CD4-positive, alpha-beta T cell treated with Interleukin-4 for 4 hours (primary cell): Measurements from ENCODE around the gene XPNPEP2.

Experiments
- DNase-seq: peaks from one replicate; pipeline ENCODE4 v3.0.0-alpha.2; 2020

The XPNPEP2 gene

DNA sequence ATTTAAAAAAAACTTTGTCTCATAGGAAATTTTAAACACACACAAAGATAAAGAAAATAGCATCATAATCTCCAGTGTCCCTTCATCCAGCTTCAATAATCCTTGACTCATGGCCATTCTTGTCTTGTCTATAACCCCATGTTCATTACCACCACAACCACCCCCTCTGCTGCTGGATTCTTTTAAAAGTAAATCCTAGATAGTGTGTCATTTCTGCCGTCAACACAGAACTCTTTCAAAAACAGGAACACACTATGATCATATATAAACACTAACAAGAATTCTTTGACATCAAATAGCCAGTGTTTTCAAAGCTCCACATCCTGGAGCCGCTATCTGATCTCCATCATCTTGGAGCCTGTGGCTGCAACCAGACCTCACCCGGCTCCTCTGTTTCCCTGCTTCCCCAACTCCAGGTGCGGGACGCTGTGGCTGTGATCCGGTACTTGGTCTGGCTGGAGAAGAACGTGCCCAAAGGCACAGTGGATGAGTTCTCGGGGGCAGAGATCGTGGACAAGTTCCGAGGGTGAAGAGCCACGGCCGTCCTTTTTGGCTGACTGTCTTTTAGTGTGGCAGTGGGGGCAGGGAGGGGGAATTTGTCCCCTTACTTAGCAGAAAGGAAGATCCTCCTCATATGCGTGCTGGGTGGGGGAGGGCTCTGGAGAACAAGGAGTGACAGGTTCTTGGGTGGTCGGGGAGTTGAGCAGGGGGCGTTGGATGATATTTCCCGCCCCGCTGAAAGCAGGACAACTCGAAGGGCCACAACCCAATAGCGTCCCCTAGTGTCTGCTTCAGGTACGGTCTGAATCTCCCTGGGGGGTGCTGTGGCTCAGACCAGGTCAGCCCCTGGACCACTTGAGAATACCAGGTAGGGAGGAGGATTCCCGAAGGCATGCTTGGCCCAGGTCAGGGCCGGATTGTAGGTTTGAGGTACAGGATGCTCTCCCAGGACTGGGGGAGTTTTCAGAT, 15.6 kb downstream of the XPNPEP2 start:
- DNase-seq: no peak

DNA sequence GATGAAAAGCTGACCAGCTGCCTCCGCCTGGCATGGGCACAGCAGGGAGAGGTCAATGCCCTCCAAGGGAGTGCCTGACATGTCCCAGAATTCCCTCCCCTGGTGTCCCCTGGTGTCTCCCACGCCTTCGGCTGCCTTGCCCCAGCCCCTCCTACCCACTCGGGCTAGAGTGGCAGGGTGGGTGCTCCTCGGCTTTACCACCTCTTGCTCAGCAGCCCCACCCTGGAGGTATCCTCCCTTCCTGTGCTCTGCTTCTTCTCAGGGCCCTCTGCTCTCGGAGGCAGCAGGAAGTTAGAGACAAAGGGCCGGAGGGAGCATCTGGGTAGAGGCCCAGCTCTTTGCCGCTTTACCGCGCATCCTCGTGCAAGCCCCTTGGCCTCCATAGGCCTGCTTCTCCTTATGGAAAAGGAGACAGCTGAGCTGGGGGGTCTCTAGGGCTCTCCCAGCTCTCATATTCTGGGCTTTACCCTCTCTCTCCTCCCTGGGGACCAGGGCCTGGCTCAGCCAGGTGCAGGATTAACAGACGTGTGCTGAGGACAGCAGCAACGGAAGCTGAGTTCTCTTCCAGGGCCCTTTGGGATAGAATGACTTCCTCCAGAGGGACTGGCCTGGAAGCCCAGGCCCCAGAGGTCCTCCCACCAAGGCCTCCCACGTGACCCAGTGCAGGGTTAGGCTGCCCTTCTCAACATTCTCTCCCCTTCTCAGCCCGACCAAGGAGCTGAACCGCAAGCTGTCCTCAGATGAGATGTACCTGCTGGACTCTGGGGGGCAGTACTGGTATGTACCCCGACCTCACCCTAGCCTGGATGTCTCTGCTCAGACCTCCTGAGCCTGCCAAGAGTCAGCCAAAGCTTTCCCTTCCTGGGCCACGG, 17.2 kb downstream of the XPNPEP2 start:
- peak; percentile 43 for DNase-seq

DNA sequence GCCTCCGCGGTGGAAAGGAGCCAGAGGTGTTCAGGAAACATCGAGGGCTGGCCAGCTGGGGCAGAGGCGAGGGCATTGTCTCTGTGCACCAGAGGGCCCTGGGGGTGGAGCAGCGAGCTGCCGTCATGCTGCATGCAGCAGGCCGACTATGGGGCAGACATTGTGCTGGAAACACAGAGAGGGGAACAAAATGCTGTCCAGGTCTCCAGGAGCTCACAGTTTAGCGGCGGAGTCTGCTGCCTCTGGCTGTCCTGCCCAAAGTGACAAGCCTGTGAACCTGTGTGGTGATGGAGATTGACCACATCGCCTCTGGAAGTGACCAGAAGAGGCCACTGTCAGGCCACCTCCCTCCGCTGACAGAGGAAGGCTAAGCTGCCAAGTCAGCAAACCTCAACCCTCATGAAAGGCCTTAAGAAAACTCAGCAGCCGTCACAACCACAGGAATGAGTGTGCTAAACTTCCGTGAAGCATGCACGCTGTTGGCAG, 20.8 kb downstream of the XPNPEP2 start:
- peak; percentile 69 for DNase-seq

DNA sequence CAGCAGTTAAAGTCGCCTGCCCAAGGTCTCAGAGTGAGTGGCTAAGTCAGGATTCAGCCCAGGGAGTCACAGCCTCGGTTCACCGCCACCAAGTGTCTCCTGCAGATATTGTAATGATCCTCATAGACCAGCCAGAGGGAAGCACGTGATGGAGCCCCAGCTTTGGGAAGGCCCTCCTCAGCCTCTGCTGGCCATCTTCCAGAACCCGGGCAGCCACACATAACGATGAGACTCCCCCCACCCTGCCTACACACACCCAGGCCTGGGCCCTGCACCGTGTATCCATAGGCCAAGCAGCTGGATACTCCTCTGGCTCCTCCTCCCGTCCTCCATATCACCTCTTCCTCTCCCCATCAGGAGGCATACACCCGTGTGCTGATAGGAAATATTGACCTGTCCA, 21.4 kb downstream of the XPNPEP2 start:
- DNase-seq: no peak

DNA sequence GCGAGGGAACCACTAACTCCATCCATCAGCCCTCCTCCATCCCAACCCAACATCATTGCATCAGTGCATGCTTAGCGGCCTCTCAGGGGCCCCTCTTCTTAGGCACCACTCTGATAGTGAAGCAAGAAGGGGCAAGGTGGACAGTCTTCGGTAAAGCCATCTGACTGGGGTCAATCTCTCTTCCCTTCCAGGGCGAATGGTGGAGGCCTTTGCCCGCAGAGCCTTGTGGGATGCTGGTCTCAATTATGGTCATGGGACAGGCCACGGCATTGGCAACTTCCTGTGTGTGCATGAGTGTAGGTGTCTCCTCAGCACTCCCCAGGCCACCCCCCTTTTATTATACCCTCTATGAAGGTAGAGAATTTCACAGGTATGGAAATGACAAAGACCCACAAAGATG, 22.2 kb downstream of the XPNPEP2 start:
- DNase-seq: no peak

DNA sequence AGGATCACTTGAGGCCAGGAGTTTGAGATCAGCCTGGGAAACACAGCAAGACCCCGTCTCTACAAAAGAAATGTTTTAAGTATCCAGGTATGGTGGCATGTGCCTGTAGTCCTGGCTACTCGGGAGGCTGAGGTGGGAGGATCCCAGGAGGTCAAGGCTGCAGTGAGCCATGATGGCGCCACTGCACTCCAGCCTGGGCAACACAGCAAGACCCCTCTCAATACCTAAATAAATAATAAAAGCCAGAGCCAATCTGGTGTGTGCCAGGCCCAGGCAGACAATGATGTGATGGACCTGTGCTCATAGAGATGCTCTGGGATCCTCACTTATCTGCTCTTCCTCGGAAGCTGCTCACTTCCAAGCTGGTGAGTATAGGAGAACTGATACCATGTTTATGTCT, 22.8 kb downstream of the XPNPEP2 start:
- no peak for DNase-seq

DNA sequence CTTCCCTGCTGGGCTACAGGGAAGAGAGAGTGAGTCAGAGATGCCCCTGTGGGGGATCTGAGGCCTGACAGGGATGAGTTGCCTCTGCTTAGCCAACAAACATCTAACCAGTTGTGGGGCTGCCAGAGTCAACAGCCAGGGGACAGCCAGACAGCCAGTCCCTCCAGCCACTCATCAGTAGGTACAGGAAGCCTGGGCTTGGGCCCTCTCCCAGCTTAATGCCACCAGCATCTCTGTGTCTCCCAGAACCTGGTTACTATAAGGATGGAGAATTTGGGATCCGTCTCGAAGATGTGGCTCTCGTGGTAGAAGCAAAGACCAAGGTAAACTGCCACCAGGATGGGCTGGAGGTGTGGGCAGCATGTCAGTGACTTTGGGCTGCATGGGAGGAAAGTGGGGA, 23.7 kb downstream of the XPNPEP2 start:
- DNase-seq: no peak

DNA sequence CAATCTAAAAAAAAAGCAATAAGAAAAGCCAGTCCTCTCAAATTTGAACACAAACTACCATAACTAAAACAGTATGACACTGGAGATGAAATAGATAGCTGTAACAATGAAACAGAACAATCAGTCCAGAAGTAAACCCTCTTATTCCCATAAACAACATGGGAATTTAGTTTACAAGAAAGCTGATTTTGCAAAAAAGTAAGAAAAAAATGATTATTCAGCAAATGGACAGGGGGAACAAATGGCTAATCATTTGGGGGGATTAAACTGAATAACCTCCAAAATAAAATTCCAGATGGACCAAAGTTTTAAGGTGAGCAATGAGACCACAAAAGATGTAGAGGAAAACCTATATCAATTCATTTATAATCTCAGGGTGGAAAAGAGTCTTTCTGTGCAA, 24.9 kb downstream of the XPNPEP2 start:
- DNase-seq: no peak

DNA sequence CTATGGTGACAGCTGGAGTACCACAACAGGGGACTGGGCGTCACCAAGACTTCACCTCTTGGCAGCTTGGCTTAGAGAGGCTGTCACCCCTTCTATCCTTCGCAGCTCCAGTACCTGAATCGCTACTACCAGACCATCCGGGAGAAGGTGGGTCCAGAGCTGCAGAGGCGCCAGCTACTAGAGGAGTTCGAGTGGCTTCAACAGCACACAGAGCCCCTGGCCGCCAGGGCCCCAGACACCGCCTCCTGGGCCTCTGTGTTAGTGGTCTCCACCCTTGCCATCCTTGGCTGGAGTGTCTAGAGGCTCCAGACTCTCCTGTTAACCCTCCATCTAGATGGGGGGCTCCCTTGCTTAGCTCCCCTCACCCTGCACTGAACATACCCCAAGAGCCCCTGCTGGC, 29.4 kb downstream of the XPNPEP2 start:
- no peak for DNase-seq

DNA sequence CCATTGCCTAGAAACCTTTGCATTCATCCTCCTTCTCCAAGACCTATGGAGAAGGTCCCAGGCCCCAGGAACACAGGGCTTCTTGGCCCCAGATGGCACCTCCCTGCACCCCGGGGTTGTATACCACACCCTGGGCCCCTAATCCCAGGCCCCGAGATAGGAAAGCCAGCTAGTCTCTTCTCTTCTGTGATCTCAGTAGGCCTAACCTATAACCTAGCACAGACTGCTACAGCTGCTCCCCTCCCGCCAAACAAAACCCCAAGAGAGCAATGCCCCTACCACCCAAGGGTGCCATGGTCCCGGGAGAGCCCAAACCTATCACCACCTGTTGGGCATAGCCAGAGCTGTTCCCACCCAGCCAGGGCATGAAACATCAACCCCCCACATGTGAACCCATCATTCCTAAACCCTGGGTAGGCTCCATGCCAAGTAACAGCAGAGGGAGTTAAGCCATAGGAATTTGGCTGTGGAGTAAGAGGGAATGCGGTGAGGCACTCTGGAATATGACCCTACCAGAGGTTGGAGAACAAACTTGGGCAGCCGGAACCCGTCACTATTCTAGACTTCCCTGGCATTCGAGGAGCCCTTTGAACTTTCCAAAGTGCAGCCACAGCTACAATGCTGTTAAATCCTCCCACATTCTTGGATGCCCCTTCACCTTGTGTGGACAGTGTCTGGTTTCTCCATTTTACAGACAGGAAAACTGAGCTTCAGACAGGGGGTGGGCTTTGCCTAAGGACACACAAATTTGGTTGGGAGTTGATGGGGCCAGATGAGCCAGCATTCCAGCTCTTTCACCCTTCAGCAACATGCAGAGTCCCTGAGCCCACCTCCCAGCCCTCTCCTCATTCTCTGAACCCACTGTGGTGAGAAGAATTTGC, 30.0 kb downstream of the XPNPEP2 start:
- DNase-seq: no peak

DNA sequence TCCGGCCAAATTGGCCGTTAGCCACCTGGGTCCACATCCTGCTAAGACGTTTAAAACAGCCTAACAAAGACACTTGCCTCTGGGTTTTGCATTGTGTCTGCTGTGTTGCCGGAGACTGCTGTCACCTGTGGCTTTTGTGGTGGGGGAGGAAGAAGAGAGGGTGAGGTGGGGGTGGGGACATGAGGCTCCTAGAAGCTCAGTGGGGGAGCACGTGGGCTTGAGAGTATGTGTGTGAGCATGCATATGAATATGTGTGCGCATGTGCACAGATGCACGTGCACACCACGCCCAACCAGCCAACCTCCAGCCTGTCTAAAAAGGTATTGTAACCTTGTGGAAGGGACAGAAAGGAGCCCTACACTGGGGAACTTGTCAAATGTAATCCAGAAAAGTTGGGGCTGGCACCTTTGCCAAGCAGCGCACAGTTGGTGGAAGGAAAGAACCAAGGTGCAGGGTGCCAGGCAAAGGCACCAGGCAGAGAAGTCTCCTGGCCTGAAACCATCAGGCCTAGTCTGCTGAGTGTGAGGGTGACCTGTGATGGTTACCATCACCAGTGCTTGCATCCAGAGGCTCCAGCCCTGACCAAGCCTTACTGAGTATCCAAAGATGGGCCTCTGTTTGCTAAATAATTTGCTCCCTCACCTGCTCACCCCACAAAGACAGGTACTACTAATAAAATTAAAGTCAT, 30.8 kb downstream of the XPNPEP2 start:
- DNase-seq: peak; percentile 89

DNA sequence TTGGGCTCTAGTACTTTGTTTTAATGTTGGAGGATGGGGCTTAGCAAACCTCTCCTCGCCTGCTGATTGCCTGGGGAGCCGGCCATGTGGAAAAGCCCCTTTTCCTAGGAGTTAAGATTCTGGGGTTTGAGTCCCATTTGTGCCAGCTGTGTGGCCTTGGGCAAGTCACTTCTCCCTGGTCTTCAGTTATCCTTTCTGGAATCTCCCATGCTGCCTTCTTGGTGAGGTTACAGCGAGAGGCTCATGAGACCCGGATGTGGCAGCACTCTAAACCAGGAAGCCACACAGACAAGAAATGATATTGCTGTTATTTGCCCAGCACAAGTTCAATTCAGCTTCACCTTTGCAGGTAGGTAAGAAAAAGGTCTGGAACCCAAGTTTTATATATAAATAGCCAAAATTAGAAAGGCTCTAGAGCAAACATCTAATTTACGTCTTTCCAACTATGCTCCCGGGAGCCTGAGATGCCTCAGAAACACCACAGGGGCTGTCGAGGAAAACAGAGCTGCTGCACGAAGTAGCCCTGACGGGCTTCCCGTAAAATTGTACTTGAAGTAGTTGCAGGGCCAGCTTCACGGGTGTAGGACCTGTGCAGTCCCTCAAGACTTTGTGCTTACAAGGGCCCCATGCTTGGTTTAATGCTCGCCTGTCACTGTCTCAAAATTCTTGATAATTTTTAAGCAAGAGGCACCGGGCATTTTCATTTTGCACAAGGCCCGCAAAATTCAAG, 32.7 kb downstream of the XPNPEP2 start:
- peak; percentile 46 for DNase-seq

DNA sequence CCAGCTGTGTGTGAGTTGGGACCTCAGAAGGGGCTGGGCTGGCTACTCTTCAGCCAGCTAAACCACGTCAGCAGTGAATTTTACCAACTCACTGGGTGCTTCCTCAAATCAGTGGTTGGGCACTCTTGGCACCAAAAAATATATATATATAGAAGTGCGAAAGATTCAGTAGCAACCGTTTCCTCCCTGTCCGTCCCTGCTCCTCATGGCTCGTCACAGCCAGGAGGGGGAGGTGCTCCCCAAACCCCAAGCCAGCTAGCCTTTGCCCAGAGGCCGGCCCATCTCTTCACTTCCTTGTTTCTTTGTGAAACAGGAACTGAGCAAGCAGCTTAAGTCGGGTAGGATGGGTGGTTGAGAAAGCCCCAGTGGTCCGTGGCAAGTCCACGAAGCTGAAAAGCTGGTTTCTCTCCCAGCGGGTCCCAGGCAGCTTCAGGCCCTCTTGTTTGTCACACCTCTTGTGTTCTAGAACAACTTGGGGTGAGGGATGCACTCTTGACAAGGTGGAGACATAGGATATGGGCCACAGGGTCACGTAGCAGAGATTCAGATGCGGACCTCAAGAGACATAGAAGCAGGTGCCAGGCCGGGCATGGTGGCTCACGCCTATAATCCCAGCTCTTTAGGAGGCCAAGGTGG, 34.1 kb downstream of the XPNPEP2 start:
- peak; percentile 42 for DNase-seq

DNA sequence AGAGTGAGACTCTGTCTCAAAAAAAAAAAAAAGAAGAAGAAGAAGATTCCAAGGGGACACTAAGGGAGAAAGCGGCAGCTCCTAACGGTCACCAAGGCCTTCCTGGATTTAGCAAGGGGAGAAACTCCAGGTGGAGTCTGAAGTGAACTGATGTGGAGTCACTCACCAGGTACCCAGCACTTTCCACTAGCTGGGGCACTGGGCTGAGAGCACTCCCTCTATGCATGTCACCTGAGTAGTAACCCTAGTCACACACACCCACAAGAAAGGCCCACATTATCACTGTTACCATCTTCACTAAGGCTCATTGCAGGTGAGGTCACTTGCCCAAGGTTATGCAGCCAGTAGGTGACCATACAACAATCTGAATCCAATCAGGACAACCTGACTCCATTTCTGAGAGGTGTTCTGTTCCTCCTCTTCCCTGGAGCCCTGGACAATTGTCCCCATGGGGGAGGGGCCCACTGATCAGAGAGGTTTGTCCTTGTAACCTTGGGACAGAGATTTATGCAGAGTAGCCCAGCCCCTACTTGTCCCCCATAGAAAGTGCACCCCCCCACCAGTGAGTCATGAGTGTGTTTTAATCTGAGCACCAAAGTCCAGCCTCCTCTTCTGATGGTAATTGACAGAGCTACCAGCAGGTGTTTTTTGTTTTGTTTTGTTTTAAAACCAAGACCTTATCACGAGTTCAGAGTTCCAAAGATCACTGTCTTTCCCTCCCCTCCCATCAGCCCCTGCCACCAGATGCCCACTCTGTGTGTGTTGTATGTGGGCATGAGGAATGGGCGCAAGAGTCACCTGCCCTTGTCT, 35.1 kb downstream of the XPNPEP2 start:
- DNase-seq: peak; percentile 49

DNA sequence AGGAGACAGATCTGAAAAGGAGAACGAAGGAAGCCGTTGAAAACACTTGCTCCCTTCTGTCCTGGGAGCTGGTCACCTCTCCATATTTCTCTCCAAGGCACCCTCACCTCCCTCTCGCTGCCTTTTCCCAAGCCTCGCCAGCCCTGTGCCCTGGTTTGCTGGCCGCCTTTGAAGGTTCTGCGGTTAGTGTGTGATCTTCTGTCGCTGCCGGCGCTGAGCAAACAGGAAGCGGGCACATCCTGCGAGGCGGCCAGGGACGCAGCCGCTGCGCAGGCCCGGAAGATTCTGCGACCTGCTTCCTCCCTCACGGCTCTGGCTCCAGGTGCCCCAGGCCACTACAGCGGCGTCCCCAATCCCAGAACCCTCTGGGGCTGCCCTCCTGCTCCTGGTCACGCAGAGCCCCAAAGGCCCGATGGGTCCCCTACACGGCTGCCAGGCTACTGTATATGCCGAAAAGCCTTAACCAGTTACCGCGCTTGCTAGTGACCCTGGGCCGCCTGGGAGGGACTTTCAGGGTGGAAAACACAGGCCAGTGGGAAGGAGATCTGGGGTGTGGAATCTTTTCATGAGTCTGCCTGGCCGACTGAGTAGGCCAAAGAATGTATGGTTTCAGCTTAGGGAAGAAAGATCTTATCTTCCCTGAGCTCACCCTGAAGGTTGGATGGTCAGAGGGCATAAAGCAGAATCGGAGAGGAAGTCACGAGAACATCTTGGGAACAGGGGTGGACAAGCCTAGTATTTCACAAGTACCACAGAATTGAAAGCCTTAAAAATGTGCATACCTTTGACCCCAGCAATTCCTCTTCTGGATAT, 38.6 kb downstream of the XPNPEP2 start:
- peak; percentile 70 for DNase-seq

DNA sequence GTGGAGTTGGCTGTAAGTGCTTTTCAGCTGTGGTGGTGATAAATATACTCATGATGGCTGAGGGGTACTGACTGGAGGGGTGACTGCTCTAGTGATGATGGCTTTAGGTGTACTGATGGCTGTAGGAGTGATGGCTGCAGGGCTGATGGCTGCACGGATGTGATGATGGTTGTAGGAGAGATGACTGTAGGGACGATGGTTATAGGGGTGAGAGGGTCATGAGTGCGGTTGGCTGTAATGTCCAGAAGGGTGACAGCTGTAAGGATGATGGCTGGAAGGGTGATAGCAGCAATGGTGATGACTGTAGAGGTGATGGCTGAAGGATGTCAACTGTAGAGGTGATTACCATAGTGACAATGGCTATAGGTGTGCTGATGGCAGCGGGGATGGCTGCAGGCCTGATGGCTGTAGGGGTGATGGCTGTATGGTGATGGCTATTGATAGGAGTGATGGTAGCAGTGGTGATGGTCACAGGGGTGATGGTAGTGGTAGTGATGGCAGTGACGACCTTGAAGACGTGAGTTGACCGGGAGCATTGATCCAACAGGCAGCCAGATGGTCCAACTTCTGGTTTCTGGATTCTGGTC, 40.4 kb downstream of the XPNPEP2 start:
- DNase-seq: no peak

DNA sequence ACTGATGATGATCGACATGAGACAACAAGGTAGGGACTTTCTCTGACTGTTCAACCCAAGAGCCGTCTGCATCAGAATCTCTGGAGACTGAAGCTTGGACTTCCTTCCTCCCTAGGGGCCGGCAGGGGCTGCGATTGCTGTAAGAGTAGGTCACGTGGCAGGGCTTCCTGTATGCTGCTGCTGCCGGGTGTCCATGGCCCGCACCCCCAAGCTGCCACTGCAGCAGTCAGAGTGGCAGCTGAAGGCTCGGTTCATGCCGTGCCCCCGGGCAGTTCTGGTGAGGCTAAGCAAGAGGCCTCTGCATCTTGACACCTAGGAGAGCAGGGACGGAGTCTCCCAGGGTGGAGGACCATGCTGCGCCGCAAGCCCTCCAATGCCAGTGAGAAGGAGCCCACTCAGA, 41.0 kb downstream of the XPNPEP2 start, which contains the start of gene SASH3:
Gene SASH3, plus strand, starts transcription at position 203 of the 400 bp plus-strand sequence. Its CDS starts 149 bp downstream, at position 352.
- peak; percentile 68 for DNase-seq

DNA sequence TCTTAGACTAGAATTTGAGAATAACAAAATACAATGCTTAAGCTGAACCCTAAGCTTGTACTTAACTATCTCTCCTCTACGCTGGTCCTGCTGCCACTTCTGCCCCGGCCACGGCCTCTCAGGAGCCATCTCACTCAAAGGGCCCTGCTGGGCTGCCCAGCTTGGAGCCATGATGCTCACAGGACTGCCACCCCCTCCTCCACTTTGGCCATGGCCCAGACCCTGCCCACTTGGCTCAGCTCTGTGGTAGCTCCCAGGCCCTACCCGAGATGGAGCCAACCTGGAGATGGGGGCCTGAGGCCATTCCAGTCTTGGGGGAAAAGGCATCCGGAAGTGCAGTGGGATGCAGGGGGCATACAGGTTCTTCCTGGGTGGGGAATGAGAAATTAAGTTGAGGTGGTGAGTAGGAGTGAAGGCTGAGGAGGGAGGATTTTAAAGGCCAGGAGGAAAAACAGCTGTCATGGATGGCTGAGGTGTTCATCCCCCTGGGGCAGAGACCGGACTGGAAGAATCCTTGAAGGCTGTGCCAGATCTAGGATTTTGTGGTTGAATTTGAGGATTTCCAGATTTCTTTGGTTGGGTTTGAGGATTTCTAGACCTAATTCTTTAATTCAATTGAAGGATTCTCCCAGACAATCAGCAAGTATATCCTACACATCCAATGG, 41.8 kb downstream of the XPNPEP2 start:
- no peak for DNase-seq
